Trophoblast cell (in vitro differentiated cells and primary cell): ENCODE data around the gene KIFAP3.

Experiments used
- DNase-seq, 2 donors: peaks; one replicate each; pipeline ENCODE4 v3.0.0-alpha.2; 2016
- H2AFZ ChIP-seq: 2 replicates; pipeline ENCODE4 v1.6.1; 2013; ENCODE audit warnings: low read length, moderate library complexity, mild to moderate bottlenecking; ENCODE audit not compliant: insufficient read depth, poor library complexity
- H2AK5ac ChIP-seq: 2 replicates; pipeline ENCODE4 v1.6.1; 2013; ENCODE audit warnings: mild to moderate bottlenecking, low read length
- H2BK120ac ChIP-seq: 2 replicates; pipeline ENCODE4 v1.6.1; 2013; ENCODE audit warnings: low read length, mild to moderate bottlenecking, moderate library complexity; ENCODE audit not compliant: insufficient read depth, poor library complexity
- H2BK12ac ChIP-seq: 2 replicates; pipeline ENCODE4 v1.6.1; 2013; ENCODE audit warnings: mild to moderate bottlenecking, low read length, moderate library complexity
- H2BK5ac ChIP-seq: 2 replicates; pipeline ENCODE4 v1.6.1; 2013; ENCODE audit warnings: low read length, low read depth, moderate library complexity, mild to moderate bottlenecking; ENCODE audit not compliant: poor library complexity
- H3K14ac ChIP-seq: 2 replicates; pipeline ENCODE4 v1.6.1; 2013; ENCODE audit warnings: mild to moderate bottlenecking, low read length
- H3K18ac ChIP-seq: 2 replicates; pipeline ENCODE4 v1.6.1; 2013; ENCODE audit warnings: mild to moderate bottlenecking, low read length
- H3K23ac ChIP-seq: 2 replicates; pipeline ENCODE4 v1.6.1; 2013; ENCODE audit warnings: low read length
- H3K27ac ChIP-seq: 2 replicates; pipeline ENCODE4 v1.5.1; 2013; ENCODE audit warnings: low read depth, mild to moderate bottlenecking, inconsistent platforms, low read length, moderate library complexity
- H3K27me3 ChIP-seq: 2 replicates; pipeline ENCODE4 v1.6.1; 2013; ENCODE audit warnings: inconsistent platforms, mild to moderate bottlenecking, low read length, moderate library complexity; ENCODE audit not compliant: insufficient read depth
- H3K36me3 ChIP-seq, 2 experiments: 1 replicate in 1 of 2; 2 replicates in 1 of 2; pipeline ENCODE4 v1.6.1; 2013; ENCODE audit warnings: low read length in 2 of 2, mild to moderate bottlenecking in 2 of 2, moderate library complexity in 1 of 2; ENCODE audit not compliant: insufficient read depth in 2 of 2, control insufficient read depth in 1 of 2
- H3K4ac ChIP-seq: 2 replicates; pipeline ENCODE4 v1.6.1; 2013; ENCODE audit warnings: low read depth, mild to moderate bottlenecking, low read length, moderate library complexity
- H3K4me1 ChIP-seq, 2 experiments: 1 replicate in 1 of 2; 2 replicates in 1 of 2; pipeline ENCODE4 v1.6.1; 2013; ENCODE audit warnings: low read length in 2 of 2, mild to moderate bottlenecking in 2 of 2, moderate library complexity in 1 of 2; ENCODE audit not compliant: insufficient read depth in 2 of 2, control insufficient read depth in 1 of 2
- H3K4me2 ChIP-seq: 2 replicates; pipeline ENCODE4 v1.6.1; 2013; ENCODE audit warnings: inconsistent platforms, mild to moderate bottlenecking, low read length, moderate library complexity
- H3K4me3 ChIP-seq: 2 replicates; pipeline ENCODE4 v1.5.1; 2013; ENCODE audit warnings: mild to moderate bottlenecking, low read depth, low read length, inconsistent platforms
- H3K79me1 ChIP-seq: one replicate; pipeline ENCODE4 v1.6.1; 2013; ENCODE audit warnings: low read length
- H3K79me2 ChIP-seq: 2 replicates; pipeline ENCODE4 v1.6.1; 2013; ENCODE audit warnings: low read length, mild to moderate bottlenecking; ENCODE audit not compliant: control insufficient read depth, insufficient read depth, poor library complexity
- H3K9ac ChIP-seq: 2 replicates; pipeline ENCODE4 v1.6.1; 2013; ENCODE audit warnings: mild to moderate bottlenecking, low read length
- H3K9me3 ChIP-seq: 2 replicates; pipeline ENCODE4 v1.6.1; 2013; ENCODE audit warnings: low read depth, mild to moderate bottlenecking, control low read depth, inconsistent platforms, low read length; ENCODE audit not compliant: insufficient read depth
- H4K12ac ChIP-seq: 2 replicates; pipeline ENCODE4 v1.6.1; 2013; ENCODE audit warnings: low read depth, mild to moderate bottlenecking, low read length, moderate library complexity
- H4K8ac ChIP-seq: 2 replicates; pipeline ENCODE4 v1.6.1; 2013; ENCODE audit warnings: low read depth, mild to moderate bottlenecking, low read length, moderate library complexity
- H4K91ac ChIP-seq: one replicate; pipeline ENCODE4 v1.6.1; 2013; ENCODE audit warnings: low read depth, mild to moderate bottlenecking, low read length, moderate library complexity
- WGBS: extraction: QIAGEN DNeasy Blood & Tissue Kit; methylation state at CpG from one replicate; pipeline ENCODE4 v1.1.7; 2013; ENCODE audit warnings: missing lambda C conversion rate; ENCODE audit not compliant: insufficient read length, insufficient coverage; ENCODE audit errors: extremely low coverage; 5-methylcytosine and 5-hydroxymethylcytosine counted together

Gene KIFAP3

DNA sequence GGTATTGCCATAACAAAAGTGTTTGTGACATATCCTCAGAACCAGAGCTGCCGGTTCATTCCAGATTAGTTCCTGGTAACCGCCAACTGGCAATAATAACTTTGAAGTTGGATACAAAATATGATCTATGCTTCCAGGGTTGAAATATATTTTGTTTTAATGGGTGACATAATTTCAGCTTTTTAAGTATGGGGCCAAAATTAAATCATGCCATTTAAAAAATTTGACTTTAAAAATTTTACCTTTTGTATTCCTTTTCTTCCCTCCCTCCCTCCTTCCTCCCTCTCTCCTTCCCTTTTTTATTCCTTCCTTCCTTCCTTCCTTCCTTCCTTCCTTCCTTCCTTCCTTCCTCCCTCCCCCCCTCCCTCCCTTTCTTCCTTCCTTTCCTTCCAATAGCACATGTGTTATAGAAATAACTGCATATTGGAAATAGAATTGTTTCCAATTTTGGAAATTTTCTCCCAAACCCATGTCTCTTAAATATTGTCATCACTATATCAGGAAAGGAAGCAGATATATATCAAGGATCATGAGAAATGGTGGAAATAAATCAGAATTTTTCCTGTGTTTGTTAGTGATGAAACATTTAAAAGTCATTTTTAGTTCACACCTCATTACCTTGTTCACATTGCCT is 12.0 kb upstream of the KIFAP3 start:
- Histone ChIP-seq H3K27me3 (no peaks in the 10 kb centered on the region), H3K14ac (no peak overlapping the region), H2BK12ac (no peak overlapping the region), H2AFZ (no peak overlapping the region), H3K9me3 (no peaks in the 10 kb centered on the region), H4K91ac (no peak overlapping the region), H4K8ac (no peak overlapping the region), H3K79me1 (no peaks in the 10 kb centered on the region), H2BK120ac (no peak overlapping the region), H4K12ac (no peak overlapping the region), H3K4ac (no peak overlapping the region), H3K4me3 (no peak overlapping the region), H3K79me2 (no peaks in the 10 kb centered on the region), H2BK5ac (no peak overlapping the region), H3K4me2 (no peak overlapping the region), H2AK5ac (no peak overlapping the region), H3K36me3 (no peaks in the 10 kb centered on the region), H3K27ac (no peak overlapping the region), H3K18ac (no peak overlapping the region), H3K4me1 (no peaks in the 10 kb centered on the region), H3K9ac (no peak overlapping the region), H3K23ac (no peak overlapping the region)
- no peak for DNase-seq
- no CpG with 5 or more reads among the region's 2 CpGs for WGBS

DNA sequence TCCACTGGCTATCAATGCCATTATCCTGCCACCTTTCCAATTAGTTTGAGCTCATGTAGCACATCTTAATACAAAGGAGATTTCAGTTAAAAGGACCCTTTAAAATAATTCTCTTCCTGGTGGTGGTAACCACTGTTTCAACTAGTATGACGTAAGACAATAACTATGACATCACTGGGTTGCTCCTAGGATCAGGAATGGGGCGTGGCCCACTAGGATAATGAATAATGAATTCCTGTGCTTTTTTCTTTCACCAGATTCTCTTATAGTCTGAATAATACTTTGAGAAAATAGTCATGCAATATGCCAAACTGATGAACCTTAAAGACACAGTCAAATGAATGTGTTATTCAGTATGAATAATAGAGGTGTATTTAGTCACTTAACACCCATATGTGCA is 10.6 kb upstream of the KIFAP3 start:
- peak in 1 of 2 donors; percentile 21 for DNase-seq
- H3K9me3 ChIP-seq = no peaks in the 10 kb centered on the region
- no peak overlapping the region for H2AK5ac ChIP-seq
- no peak overlapping the region for H4K12ac ChIP-seq
- H2BK12ac ChIP-seq = no peak overlapping the region
- no peaks in the 10 kb centered on the region for H3K4me1 ChIP-seq
- no peak overlapping the region for H2BK120ac ChIP-seq
- no peaks in the 10 kb centered on the region for H3K79me2 ChIP-seq
- no peak overlapping the region for H2AFZ ChIP-seq
- no peaks in the 10 kb centered on the region for H3K27me3 ChIP-seq
- H4K8ac ChIP-seq = no peak overlapping the region
- no peak overlapping the region for H3K23ac ChIP-seq
- H3K9ac ChIP-seq = no peak overlapping the region
- H3K4me3 ChIP-seq = no peak overlapping the region
- no peak overlapping the region for H3K14ac ChIP-seq
- H3K4ac ChIP-seq = no peak overlapping the region
- H3K4me2 ChIP-seq = no peak overlapping the region
- no peaks in the 10 kb centered on the region for H3K79me1 ChIP-seq
- no CpG with 5 or more reads among the region's 2 CpGs for WGBS
- no peaks in the 10 kb centered on the region for H3K36me3 ChIP-seq
- H4K91ac ChIP-seq = no peak overlapping the region
- no peak overlapping the region for H3K18ac ChIP-seq
- H3K27ac ChIP-seq = no peak overlapping the region
- H2BK5ac ChIP-seq = no peak overlapping the region

DNA sequence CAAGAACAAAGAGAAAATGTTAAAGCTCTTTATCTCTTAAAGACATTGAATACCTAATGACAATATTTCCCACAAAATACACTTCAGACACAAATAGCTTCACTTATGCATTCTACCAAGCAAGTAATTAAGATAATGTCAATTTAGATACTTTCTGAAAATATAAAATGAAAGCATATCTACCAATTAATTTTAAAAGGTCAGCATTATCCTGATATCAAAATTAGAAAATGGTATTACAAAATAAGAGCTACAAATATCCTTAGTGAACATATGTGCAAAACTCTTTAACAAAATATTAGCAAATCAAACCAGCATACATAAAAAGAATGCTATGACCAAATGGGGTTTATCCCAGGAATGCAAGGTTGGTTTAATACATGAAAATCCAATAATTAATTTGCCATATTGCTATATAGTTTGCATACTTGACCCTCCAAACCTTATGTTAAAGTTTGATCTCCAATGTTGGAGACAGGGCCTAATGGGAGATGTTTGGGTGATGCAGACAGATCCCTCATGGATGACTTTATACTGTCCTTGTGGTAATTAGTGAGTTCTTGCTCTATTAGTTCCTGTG is 4.2 kb upstream of the KIFAP3 start:
- Histone ChIP-seq H3K4me3 (no peak overlapping the region), H3K4me2 (no peak overlapping the region), H3K4ac (no peak overlapping the region), H2AK5ac (no peak overlapping the region), H3K14ac (no peak overlapping the region), H4K91ac (no peak overlapping the region), H3K9me3 (peaks cover 1% of the 10 kb centered on the region), H3K4me1 (peaks cover 0 to 4% of the 10 kb centered on the region in 2 experiments), H2AFZ (no peak overlapping the region), H3K23ac (no peak overlapping the region), H3K9ac (no peak overlapping the region), H3K27ac (no peak overlapping the region), H3K27me3 (no peaks in the 10 kb centered on the region), H2BK120ac (no peak overlapping the region), H4K12ac (no peak overlapping the region), H3K36me3 (no peaks in the 10 kb centered on the region), H2BK5ac (no peak overlapping the region), H4K8ac (no peak overlapping the region), H3K79me2 (no peaks in the 10 kb centered on the region), H3K18ac (no peak overlapping the region), H3K79me1 (peaks cover 4% of the 10 kb centered on the region), H2BK12ac (no peak overlapping the region)
- DNase-seq = no peak

- Histone ChIP-seq H3K18ac (no peak overlapping the region), H2AFZ (no peak overlapping the region), H4K91ac (no peak overlapping the region), H2BK12ac (no peak overlapping the region), H3K79me1 (peaks cover 4% of the 10 kb centered on the region), H2BK120ac (no peak overlapping the region), H3K14ac (no peak overlapping the region), H2AK5ac (no peak overlapping the region), H3K4me3 (no peak overlapping the region), H3K4me1 (peaks cover 0 to 4% of the 10 kb centered on the region in 2 experiments), H3K9ac (no peak overlapping the region), H2BK5ac (no peak overlapping the region), H3K9me3 (peaks cover 1% of the 10 kb centered on the region), H4K12ac (no peak overlapping the region), H3K27ac (no peak overlapping the region), H3K36me3 (no peaks in the 10 kb centered on the region), H3K79me2 (no peaks in the 10 kb centered on the region), H4K8ac (no peak overlapping the region), H3K4ac (no peak overlapping the region), H3K27me3 (no peaks in the 10 kb centered on the region), H3K23ac (no peak overlapping the region), H3K4me2 (no peak overlapping the region)
- DNase-seq = no peak
- no CpG with 5 or more reads among the region's 1 CpG for WGBS
Measured at GRCh38 chr1:170077926-170078325, 3.4 kb upstream of the KIFAP3 start.
